Gastrocnemius medialis (tissue), 4 donors: ENCODE results near the gene IGSF9B.

Experiments
- CTCF ChIP-seq, 5 experiments: fragments of 450-650 bp in 3 of 5; fragments of 200-600 bp in 2 of 5; sonication (generic) in 2 of 5; IDR thresholded peaks in 4 of 5; conservative IDR thresholded peaks in 1 of 5; 1 replicate in 4 of 5; 2 replicates in 1 of 5; pipeline ENCODE4 v1.5.1; 2016 to 2019; ENCODE audit warnings: antibody characterized with exemption in 5 of 5, mild to moderate bottlenecking in 3 of 5, moderate library complexity in 3 of 5
- POLR2A ChIP-seq, 2 donors: fragments of 450-650 bp; IDR thresholded peaks; one replicate each; pipeline ENCODE4 v1.6.1; 2017; ENCODE audit warnings: antibody characterized with exemption in 2 of 2, mild to moderate bottlenecking in 2 of 2, moderate library complexity in 2 of 2

DNA sequence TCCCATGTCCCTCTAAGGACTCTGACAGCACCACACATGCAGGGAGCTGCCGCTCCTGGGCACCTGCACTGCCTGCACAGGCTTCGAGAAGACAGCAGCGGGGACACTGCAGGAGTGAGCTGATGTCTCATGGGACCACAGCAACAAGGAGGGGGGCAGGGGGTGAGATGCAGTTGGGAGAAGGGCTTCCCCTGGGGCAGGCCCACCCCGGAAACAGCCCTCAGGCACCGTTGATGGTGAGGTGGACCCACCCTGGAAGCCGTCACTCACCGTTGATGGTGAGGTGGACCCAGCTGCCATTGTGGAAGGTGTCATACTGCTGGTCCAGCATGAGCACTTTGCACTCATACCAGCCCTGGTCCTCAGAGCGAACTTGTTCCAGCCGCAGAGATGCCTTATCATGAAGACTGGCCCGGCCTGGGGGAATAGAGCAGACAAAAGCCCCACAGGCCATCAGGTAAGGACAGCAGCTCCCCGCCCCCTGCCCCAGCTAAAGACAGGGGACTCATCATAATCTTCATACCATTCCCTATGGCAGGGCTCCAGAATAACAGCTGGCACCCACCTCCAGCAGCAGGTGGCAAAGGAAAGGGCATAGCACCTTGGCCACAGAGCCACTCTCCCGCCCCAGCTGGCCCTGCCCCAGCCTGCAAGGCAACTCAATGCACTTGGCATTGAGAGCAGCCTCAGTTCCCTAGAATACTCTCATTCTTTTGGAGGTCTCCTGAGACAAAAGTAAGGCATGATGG, 12.6 kb downstream of the IGSF9B start:
- TF ChIP-seq CTCF (IDR thresholded peaks at IDR 0.05 in 4 of 5, conservative IDR thresholded peaks at IDR 0.05 in 1 of 5) (no peak), POLR2A (IDR thresholded peaks at IDR 0.05) (no peak)
